CD4-positive, alpha-beta memory T cell (primary cell): Measurements from ENCODE around the gene TMCO1. TPM values are rescaled to one million over a fixed set of nuclear protein-coding genes. Genes with fewer than 3 reads are reported as not detected.
"Not testable (repeated sequence)": the region's sequence is repeated elsewhere in the genome, so short reads cannot be mapped to it uniquely, and the experiment has no call there.

ENCODE experiments used
- CTCF ChIA-PET: fragments of 350-600 bp; sonication (Branson Sonifier 250); formaldehyde crosslinking; loops from one replicate; lab custom pipeline; 2021; ENCODE audit warnings: inconsistent platforms; ENCODE audit not compliant: partially characterized antibody; lab: Charles Lee
- POLR2A ChIA-PET: fragments of 350-600 bp; sonication (Branson Sonifier 250); formaldehyde crosslinking; loops from one replicate; lab custom pipeline; 2021; ENCODE audit not compliant: partially characterized antibody; lab: Charles Lee
- DNase-seq, 5 donors: peaks; one replicate each; pipeline versions ENCODE4 v3.0.0 to v3.0.0-alpha.2; 2020 to 2022; ENCODE audit warnings: mixed read lengths in 1 of 5
- H3K27ac ChIP-seq: one replicate; pipeline ENCODE4 v1.7.0; 2013; ENCODE audit warnings: low read depth, low read length
- H3K27me3 ChIP-seq: 2 replicates; pipeline ENCODE4 v1.7.0; 2013; ENCODE audit warnings: mild to moderate bottlenecking, low read length, moderate library complexity; ENCODE audit not compliant: insufficient read depth
- H3K36me3 ChIP-seq: 2 replicates; pipeline ENCODE4 v1.7.0; 2013; ENCODE audit warnings: mild to moderate bottlenecking, low read length, moderate library complexity; ENCODE audit not compliant: insufficient read depth
- H3K4me1 ChIP-seq: 2 replicates; pipeline ENCODE4 v1.7.0; 2013; ENCODE audit warnings: mild to moderate bottlenecking, low read length, moderate library complexity; ENCODE audit not compliant: insufficient read depth
- H3K4me3 ChIP-seq, 2 donors: one replicate each; pipeline ENCODE4 v1.7.0; 2013; ENCODE audit warnings: low read length in 2 of 2, mild to moderate bottlenecking in 1 of 2
- H3K9me3 ChIP-seq, 2 donors: one replicate each; pipeline ENCODE4 v1.7.0; 2013; ENCODE audit warnings: low read length in 2 of 2, control low read depth in 1 of 2; ENCODE audit not compliant: control insufficient read depth in 1 of 2
- H3K27ac Mint-ChIP-seq, 7 donors: one replicate each; pipeline ENCODE4 v1.8.0; 2020 to 2021; ENCODE audit warnings: mixed read lengths in 7 of 7, mild to moderate bottlenecking in 6 of 7, inconsistent platforms in 3 of 7, moderate library complexity in 3 of 7
- H3K27me3 Mint-ChIP-seq, 2 donors: one replicate each; pipeline ENCODE4 v1.8.0; 2020 to 2021; ENCODE audit warnings: mixed read lengths in 2 of 2
- H3K36me3 Mint-ChIP-seq, 2 donors: one replicate each; pipeline ENCODE4 v1.8.0; 2020 to 2021; ENCODE audit warnings: mixed read lengths in 2 of 2, inconsistent platforms in 1 of 2, mild to moderate bottlenecking in 1 of 2
- H3K4me1 Mint-ChIP-seq, 4 donors: one replicate each; pipeline ENCODE4 v1.8.0; 2020 to 2021; ENCODE audit warnings: mixed read lengths in 4 of 4, mild to moderate bottlenecking in 1 of 4
- H3K4me3 Mint-ChIP-seq, 8 donors: one replicate each; pipeline ENCODE4 v1.8.0; 2020 to 2021; ENCODE audit warnings: mixed read lengths in 8 of 8, mild to moderate bottlenecking in 7 of 8, moderate library complexity in 6 of 8, inconsistent platforms in 3 of 8
- H3K9me3 Mint-ChIP-seq, 8 donors: one replicate each; pipeline ENCODE4 v1.8.0; 2020 to 2021; ENCODE audit warnings: mixed read lengths in 8 of 8, mild to moderate bottlenecking in 5 of 8, inconsistent platforms in 3 of 8, moderate library complexity in 1 of 8
- intact Hi-C: fragments of 100-400 bp; cut with micrococcal nuclease; formaldehyde crosslinking; loops from one replicate; pipeline ENCODE4 v1.15.1; 2023
- polyA plus RNA-seq, 2 donors: library from polyadenylated mRNA; unstranded; fragments of 300-500 nt; fragmentation: Illumina TruSeq; gene quantifications; one replicate each; pipeline ENCODE4 v1.2.3, GENCODE V29; 2021
- total RNA-seq, 2 experiments: library from RNA; stranded (reverse); gene quantifications; one replicate each; pipeline ENCODE4 v1.2.3, GENCODE V29; 2021

The TMCO1 gene
- total RNA-seq (10 to 100 TPM; 63.7 to 67.3 TPM), polyA plus RNA-seq (100 to 1,000 TPM; 137 to 147 TPM)

GRCh38 chr1:165768513-165769394 is at the start of gene TMCO1:
TSS of gene TMCO1 (minus strand) at chr1:165768868. CDS start at chr1:165768751, 117 bp downstream.
- Histone ChIP-seq H3K4me1 (peaks cover 60% of the 10 kb centered on the region), H3K27ac (peak within 1 kb of the TSS; percentile 88), H3K36me3 (peaks cover 10% of the 10 kb centered on the region), H3K27me3 (no peaks in the 10 kb centered on the region), H3K9me3 (no peaks in the 10 kb centered on the region), H3K4me3 (peak within 1 kb of the TSS; percentile 68 to 69)
- Mint-ChIP-seq H3K27ac (peak within 1 kb of the TSS; percentile 96 to 100 (median 98)), H3K27me3 (no peaks in the 10 kb centered on the region), H3K9me3 (peaks cover 0 to 4% (median 0%) of the 10 kb centered on the region in 8 donors), H3K4me3 (peak within 1 kb of the TSS; percentile 94 to 99 (median 98)), H3K4me1 (peaks cover 44 to 72% (median 59%) of the 10 kb centered on the region in 4 donors), H3K36me3 (peaks cover 38 to 50% of the 10 kb centered on the region in 2 donors)
- intact Hi-C loops = loop anchor here (1.0 to 5.0 kb wide), 5 partner anchors 60 to 144 kb away; partner anchors contain the start of genes ALDH9A1 and MGST3
- ChIA-PET POLR2A (interaction anchor here (0.5 to 5.7 kb wide), 23 partner anchors 9 to 721 kb away, joined by 3 to 60 read pairs (median 5); partner anchors contain the start of genes ALDH9A1 and MGST3), CTCF (interaction anchor here (1.0 to 3.3 kb wide), 8 partner anchors 14 to 167 kb away, joined by 3 to 22 read pairs (median 6); partner anchors contain the start of gene ALDH9A1)
- peak; percentile 93 to 98 (median 97) for DNase-seq

GRCh38 chr1:165816826-165817497 is 48.3 kb upstream of the TMCO1 start:
- peaks cover 0 to 3% of the 10 kb centered on the region in 2 donors for H3K36me3 Mint-ChIP-seq
- ChIA-PET POLR2A (no interaction called here), CTCF (no interaction called here)
- Histone ChIP-seq H3K36me3 (no peaks in the 10 kb centered on the region), H3K4me1 (no peaks in the 10 kb centered on the region), H3K27me3 (no peaks in the 10 kb centered on the region), H3K27ac (no peak overlapping the region), H3K4me3 (no peak overlapping the region), H3K9me3 (no peaks in the 10 kb centered on the region)
- intact Hi-C loops = no loop called here
- H3K27me3 Mint-ChIP-seq = peaks cover 8 to 9% of the 10 kb centered on the region in 2 donors
- no peak overlapping the region for H3K27ac Mint-ChIP-seq
- H3K4me3 Mint-ChIP-seq = no peak overlapping the region
- no peaks in the 10 kb centered on the region for H3K4me1 Mint-ChIP-seq
- DNase-seq = no peak
- peaks cover 0 to 8% (median 3%) of the 10 kb centered on the region in 8 donors for H3K9me3 Mint-ChIP-seq

- intact Hi-C loops = no loop called here
Measured at GRCh38 chr1:165816157-165816556, 47.5 kb upstream of the TMCO1 start.

GRCh38 chr1:165815725-165816124 is 47.1 kb upstream of the TMCO1 start:
- Mint-ChIP-seq H3K36me3 (peaks cover 0 to 3% of the 10 kb centered on the region in 2 donors), H3K27me3 (peaks cover 9 to 10% of the 10 kb centered on the region in 2 donors), H3K27ac (no peak overlapping the region), H3K4me3 (no peak overlapping the region), H3K4me1 (no peaks in the 10 kb centered on the region), H3K9me3 (peaks cover 0 to 8% (median 3%) of the 10 kb centered on the region in 8 donors)
- Histone ChIP-seq H3K4me1 (no peaks in the 10 kb centered on the region), H3K36me3 (no peaks in the 10 kb centered on the region), H3K27ac (no peak overlapping the region), H3K9me3 (no peaks in the 10 kb centered on the region), H3K4me3 (no peak overlapping the region), H3K27me3 (no peaks in the 10 kb centered on the region)
- intact Hi-C loops = no loop called here
- no peak for DNase-seq
- ChIA-PET POLR2A (no interaction called here), CTCF (no interaction called here)

More at GRCh38 chr1:165816157-165816556, 47.5 kb upstream of the TMCO1 start:
- no peak overlapping the region for H3K4me3 ChIP-seq
- Mint-ChIP-seq H3K27me3 (peaks cover 9 to 10% of the 10 kb centered on the region in 2 donors), H3K36me3 (peaks cover 0 to 3% of the 10 kb centered on the region in 2 donors), H3K4me3 (no peak overlapping the region), H3K27ac (no peak overlapping the region), H3K4me1 (no peaks in the 10 kb centered on the region), H3K9me3 (peaks cover 0 to 8% (median 3%) of the 10 kb centered on the region in 8 donors)
- H3K36me3 ChIP-seq = no peaks in the 10 kb centered on the region
- H3K27ac ChIP-seq = no peak overlapping the region
- no peaks in the 10 kb centered on the region for H3K4me1 ChIP-seq
- H3K27me3 ChIP-seq = no peaks in the 10 kb centered on the region
- CTCF ChIA-PET = no interaction called here
- no peak for DNase-seq
- no peaks in the 10 kb centered on the region for H3K9me3 ChIP-seq
- POLR2A ChIA-PET = no interaction called here

GRCh38 chr1:165807613-165808012 is 38.9 kb upstream of the TMCO1 start:
- Histone ChIP-seq H3K27ac (no peak overlapping the region), H3K4me1 (no peaks in the 10 kb centered on the region), H3K27me3 (no peaks in the 10 kb centered on the region), H3K9me3 (no peaks in the 10 kb centered on the region), H3K4me3 (no peak overlapping the region), H3K36me3 (no peaks in the 10 kb centered on the region)
- H3K36me3 Mint-ChIP-seq = no peaks in the 10 kb centered on the region
- peaks cover 10 to 13% of the 10 kb centered on the region in 2 donors for H3K27me3 Mint-ChIP-seq
- no peaks in the 10 kb centered on the region for H3K4me1 Mint-ChIP-seq
- peaks cover 0 to 9% (median 0%) of the 10 kb centered on the region in 8 donors for H3K9me3 Mint-ChIP-seq
- H3K27ac Mint-ChIP-seq = no peak overlapping the region
- no peak overlapping the region for H3K4me3 Mint-ChIP-seq
- DNase-seq = no peak
- ChIA-PET POLR2A (no interaction called here), CTCF (no interaction called here)
- intact Hi-C loops = no loop called here

- H3K36me3 ChIP-seq, H3K9me3 ChIP-seq, POLR2A ChIA-PET, H3K27me3 ChIP-seq, DNase-seq, intact Hi-C loops, H3K27ac ChIP-seq, CTCF ChIA-PET, H3K27ac Mint-ChIP-seq, H3K4me1 Mint-ChIP-seq, H3K4me1 ChIP-seq, H3K4me3 ChIP-seq, H3K4me3 Mint-ChIP-seq, H3K36me3 Mint-ChIP-seq: not testable (repeated sequence)
- Mint-ChIP-seq H3K27me3 (peaks cover 10 to 17% of the 10 kb centered on the region in 2 donors), H3K9me3 (peaks cover 0 to 13% (median 3%) of the 10 kb centered on the region in 8 donors)
Measured at GRCh38 chr1:165804513-165804912, 35.8 kb upstream of the TMCO1 start.

GRCh38 chr1:165799387-165799786 is 30.7 kb upstream of the TMCO1 start:
- H3K27me3 ChIP-seq = no peaks in the 10 kb centered on the region
- H3K36me3 Mint-ChIP-seq = no peaks in the 10 kb centered on the region
- H3K4me3 ChIP-seq = no peak overlapping the region
- no peaks in the 10 kb centered on the region for H3K9me3 ChIP-seq
- intact Hi-C loops = no loop called here
- no peaks in the 10 kb centered on the region for H3K4me1 ChIP-seq
- no peak overlapping the region for H3K4me3 Mint-ChIP-seq
- no peaks in the 10 kb centered on the region for H3K36me3 ChIP-seq
- ChIA-PET POLR2A (no interaction called here), CTCF (no interaction called here)
- H3K27ac Mint-ChIP-seq = no peak overlapping the region
- H3K4me1 Mint-ChIP-seq = no peaks in the 10 kb centered on the region
- DNase-seq = no peak
- H3K27me3 Mint-ChIP-seq = peaks cover 20 to 21% of the 10 kb centered on the region in 2 donors
- peaks cover 0 to 15% (median 8%) of the 10 kb centered on the region in 8 donors for H3K9me3 Mint-ChIP-seq
- H3K27ac ChIP-seq = no peak overlapping the region
